Panc1 (cell line): ENCODE results near the gene GALNT15. TPM values are rescaled to one million over a fixed set of nuclear protein-coding genes. Genes with fewer than 3 reads are reported as not detected.

ENCODE experiments used
- ATAC-seq: fragments of 200-7000 bp; cut with Tn5 transposase; 2 replicates; pipeline ENCODE4 v1.9.1; 2020; ENCODE audit warnings: mild to moderate bottlenecking, moderate library complexity
- BruUV-seq: library from RNA; stranded (reverse); fragments of 400-500 nt; replicated peaks from 2 replicates; lab custom pipeline; 2021; lab: Mats Ljungman, UMichigan
- CTCF ChIA-PET: fragments of 300-600 bp; sonication (Branson Sonifier 250); formaldehyde crosslinking; loops from one replicate; lab custom pipeline; 2022; ENCODE audit warnings: antibody characterized with exemption; lab: Charles Lee
- POLR2A ChIA-PET: fragments of 300-600 bp; sonication (Branson Sonifier 250); formaldehyde crosslinking; loops from one replicate; lab custom pipeline; 2022; ENCODE audit warnings: antibody characterized with exemption; lab: Charles Lee
- DNase-seq: peaks from one replicate; pipeline ENCODE4 v3.0.0-alpha.2; 2010; ENCODE audit warnings: low read depth, low spot score
- H3K27ac ChIP-seq: 2 replicates; pipeline ENCODE4 v1.5.1; 2011; ENCODE audit warnings: mild to moderate bottlenecking, low read length, inconsistent platforms
- H3K27me3 ChIP-seq: fragments of 200-500 bp; sonication (Bioruptor generic); 2 replicates; pipeline ENCODE4 v1.6.0; 2014; ENCODE audit warnings: low read length, inconsistent platforms; ENCODE audit not compliant: control insufficient read depth, insufficient read depth
- H3K36me3 ChIP-seq: fragments of 200-500 bp; sonication (Bioruptor generic); 2 replicates; pipeline ENCODE4 v1.5.1; 2014; ENCODE audit warnings: inconsistent platforms, mild to moderate bottlenecking, low read length, moderate library complexity; ENCODE audit not compliant: control insufficient read depth, insufficient read depth
- H3K4me1 ChIP-seq: 2 replicates; pipeline ENCODE4 v1.5.1; 2011; ENCODE audit warnings: inconsistent platforms, mild to moderate bottlenecking, low read length, moderate library complexity; ENCODE audit not compliant: control insufficient read depth, insufficient read depth
- H3K4me3 ChIP-seq, 2 experiments: 2 replicates each; pipeline ENCODE4 v1.5.1; 2011 to 2012; ENCODE audit warnings: low read depth in 2 of 2, low read length in 2 of 2, mild to moderate bottlenecking in 2 of 2, inconsistent platforms in 1 of 2, moderate library complexity in 1 of 2
- H3K9me3 ChIP-seq: fragments of 200-500 bp; sonication (Bioruptor generic); 2 replicates; pipeline ENCODE4 v1.5.1; 2014; ENCODE audit warnings: low read depth, mild to moderate bottlenecking, inconsistent platforms, low read length, moderate library complexity; ENCODE audit not compliant: control insufficient read depth, insufficient read depth
- CTCF ChIP-seq: fragments of 450-650 bp; IDR thresholded peaks from 2 replicates; pipeline ENCODE4 v1.5.1; 2017; ENCODE audit warnings: mild to moderate bottlenecking
- POLR2AphosphoS5 ChIP-seq: IDR thresholded peaks from 2 replicates; pipeline ENCODE4 v1.6.1; 2012; ENCODE audit warnings: mild to moderate bottlenecking, low read depth, low read length, moderate library complexity
- REST ChIP-seq, 2 experiments: IDR thresholded peaks; 2 replicates each; pipeline ENCODE4 v1.6.1; 2011 to 2012; ENCODE audit warnings: low read depth in 2 of 2, control low read depth in 1 of 2, low read length in 1 of 2, mild to moderate bottlenecking in 1 of 2, moderate library complexity in 1 of 2; ENCODE audit not compliant: insufficient read depth in 1 of 2
- SIN3A ChIP-seq: IDR thresholded peaks from 2 replicates; pipeline ENCODE4 v1.6.1; 2012; ENCODE audit warnings: low read depth, mild to moderate bottlenecking, low read length, moderate library complexity, borderline replicate concordance; ENCODE audit not compliant: insufficient read depth
- TCF7L2 ChIP-seq: IDR thresholded peaks from 2 replicates; pipeline ENCODE4 v1.6.1; 2011; ENCODE audit warnings: mild to moderate bottlenecking, low read depth, low read length, inconsistent platforms
- in situ Hi-C: cut with HindIII; loops from 2 replicates; pipeline ENCODE4 v1.10.0; 2016; ENCODE audit warnings: low sequenced_read_pairs, low pct_unique_long_range_greater_than_20kb
- intact Hi-C: fragments of 100-400 bp; cut with micrococcal nuclease; formaldehyde crosslinking; loops from one replicate; pipeline ENCODE4 v1.10.0; 2022; ENCODE audit not compliant: unreplicated experiment
- total RNA-seq: library from RNA; stranded (reverse); gene quantifications from one replicate; pipeline ENCODE4 v1.2.1, GENCODE V29; 2021; ENCODE audit not compliant: unreplicated experiment

The GALNT15 gene
- total RNA-seq, 1 experiment from 2014 or later = 0.10 TPM

GRCh38 chr3:16203031-16203430, 28.6 kb downstream of the GALNT15 start:
- no peaks in the 10 kb centered on the region for H3K4me1 ChIP-seq
- ATAC-seq (no peak), DNase-seq (no peak)
- TF ChIP-seq CTCF (no peak), REST (IDR thresholded peaks at IDR 0.05; ENCODE audit: insufficient read depth in 1 of 2, low read depth in 2 of 2, low read length in 1 of 2) (no peak), TCF7L2 (no peak), POLR2AphosphoS5 (no peak), SIN3A (no peak)
- no peaks in the 10 kb centered on the region for H3K36me3 ChIP-seq
- intact Hi-C loops (no loop called here), in situ Hi-C loops (no loop called here)
- H3K27ac ChIP-seq = no peak overlapping the region
- no peaks in the 10 kb centered on the region for H3K27me3 ChIP-seq
- no peaks in the 10 kb centered on the region for H3K9me3 ChIP-seq
- ChIA-PET CTCF (no interaction called here), POLR2A (no interaction called here)
- no peak overlapping the region for H3K4me3 ChIP-seq
- BruUV-seq = no TSS peak

GRCh38 chr3:16203671-16204629, 29.5 kb downstream of the GALNT15 start:
- Histone ChIP-seq H3K9me3 (no peaks in the 10 kb centered on the region), H3K4me1 (no peaks in the 10 kb centered on the region), H3K4me3 (no peak overlapping the region), H3K27ac (no peak overlapping the region), H3K27me3 (no peaks in the 10 kb centered on the region), H3K36me3 (no peaks in the 10 kb centered on the region)
- DNase-seq = no peak
- in situ Hi-C loops = no loop called here
- BruUV-seq = no TSS peak
- TF ChIP-seq TCF7L2 = no peak
- no peak for TF ChIP-seq SIN3A
- no peak for TF ChIP-seq POLR2AphosphoS5
- no peak for TF ChIP-seq CTCF
- no peak for TF ChIP-seq REST (IDR thresholded peaks at IDR 0.05; ENCODE audit: insufficient read depth in 1 of 2, low read depth in 2 of 2, low read length in 1 of 2)
- intact Hi-C loops = no loop called here
- no peak for ATAC-seq
- ChIA-PET CTCF (interaction anchor here (0.6 kb wide), 1 partner anchor 155 kb away, joined by 3 read pairs; no protein-coding TSS in a partner anchor), POLR2A (no interaction called here)
